A549 (cell line): Measurements from ENCODE around the gene KCNB1. TPM values are rescaled to one million over a fixed set of nuclear protein-coding genes. Genes with fewer than 3 reads are reported as not detected.

Experiments used
- ATAC-seq, 2 experiments: fragments of 200-7000 bp in 1 of 2; fragments of >200 bp in 1 of 2; cut with Nextera tagmentation in 1 of 2; cut with Tn5 transposase in 1 of 2; 3 replicates each; pipeline versions ENCODE4 v1.8.0 to v1.9.1; 2018 to 2020; ENCODE audit warnings: mild to moderate bottlenecking in 1 of 2, moderate library complexity in 1 of 2
- CTCF ChIA-PET: fragments of 300-600 bp; sonication (Branson Sonifier 250); formaldehyde crosslinking; extraction: SDS; loops from one replicate; lab custom pipeline; 2021; ENCODE audit warnings: antibody characterized with exemption, inconsistent platforms; lab: Yijun Ruan, JAX
- POLR2A ChIA-PET: fragments of 350-600 bp; formaldehyde crosslinking; extraction: SDS; loops from one replicate; lab custom pipeline; 2021; ENCODE audit warnings: antibody characterized with exemption, inconsistent platforms; lab: Yijun Ruan, JAX
- DNase-seq, 2 experiments: peaks; one replicate each; pipeline versions ENCODE4 v3.0.0 to v3.0.0-alpha.2; 2011 to 2016; ENCODE audit warnings: low read depth in 1 of 2, low spot score in 1 of 2
- FAIRE-seq: peaks from 2 replicates; lab custom pipeline; 2011; peaks lifted over from hg19 to GRCh38; lab: Jason Lieb, UNC
- H3K27ac ChIP-seq, 2 experiments: fragments of >200 bp; sonication (Bioruptor Twin); formaldehyde crosslinking; 3 replicates each; pipeline ENCODE4 v1.5.1; 2016 to 2017
- H3K4me1 ChIP-seq: fragments of >200 bp; sonication (Bioruptor Twin); formaldehyde crosslinking; 3 replicates; pipeline ENCODE4 v1.6.1; 2016
- H3K4me2 ChIP-seq: fragments of >200 bp; sonication (Bioruptor Twin); formaldehyde crosslinking; 3 replicates; pipeline ENCODE4 v1.6.1; 2016
- H3K4me3 ChIP-seq: fragments of >200 bp; sonication (Bioruptor Twin); formaldehyde crosslinking; 3 replicates; pipeline ENCODE4 v1.5.1; 2016
- H3K9me3 ChIP-seq: fragments of >200 bp; sonication (Bioruptor Twin); formaldehyde crosslinking; 3 replicates; pipeline ENCODE4 v1.6.1; 2016
- BCL3 ChIP-seq: fragments of >200 bp; sonication (Bioruptor Twin); formaldehyde crosslinking; IDR thresholded peaks from 3 replicates; pipeline ENCODE4 v1.6.1; 2016
- CHD2 ChIP-seq: fragments of 150-350 bp; IDR thresholded peaks from 2 replicates; pipeline ENCODE4 v1.6.1; 2014; ENCODE audit warnings: low read length; ENCODE audit not compliant: partially characterized antibody
- CHD4 ChIP-seq: fragments of 200-600 bp; sonication (generic); IDR thresholded peaks from 2 replicates; pipeline ENCODE4 v1.6.1; 2016; ENCODE audit warnings: antibody characterized with exemption, mild to moderate bottlenecking, borderline replicate concordance
- E2F6 ChIP-seq: IDR thresholded peaks from 2 replicates; pipeline ENCODE4 v1.6.1; 2012; ENCODE audit warnings: low read depth, borderline replicate concordance
- EHMT2 ChIP-seq: fragments of 200-600 bp; sonication (generic); IDR thresholded peaks from 2 replicates; pipeline ENCODE4 v1.6.1; 2016; ENCODE audit warnings: antibody characterized with exemption, low read depth, mild to moderate bottlenecking, moderate library complexity
- EP300 ChIP-seq, 2 experiments: fragments of >200 bp; sonication (Bioruptor Twin); formaldehyde crosslinking; IDR thresholded peaks; 2 replicates in 1 of 2; 3 replicates in 1 of 2; pipeline ENCODE4 v1.6.1; 2016 to 2017
- GATA3 ChIP-seq: IDR thresholded peaks from 2 replicates; pipeline ENCODE4 v1.6.1; 2012; ENCODE audit warnings: borderline replicate concordance
- HEYL ChIP-seq: fragments of 250-450 bp; sonication (Bioruptor Pico); IDR thresholded peaks from 2 replicates; pipeline ENCODE4 v1.8.0; 2021; ENCODE audit warnings: mild to moderate bottlenecking, moderate library complexity
- HOXB13 ChIP-seq: fragments of 250-450 bp; sonication (Bioruptor Pico); IDR thresholded peaks from 2 replicates; pipeline ENCODE4 v1.5.0; 2020; ENCODE audit warnings: low read depth, mild to moderate bottlenecking, moderate library complexity
- KDM1A ChIP-seq: fragments of 200-600 bp; sonication (generic); IDR thresholded peaks from 2 replicates; pipeline ENCODE4 v1.6.1; 2016; ENCODE audit warnings: low read depth, mild to moderate bottlenecking
- MAFK ChIP-seq: fragments of 450-650 bp; IDR thresholded peaks from 2 replicates; pipeline ENCODE4 v1.6.1; 2014; ENCODE audit not compliant: partially characterized antibody
- NFE2L2 ChIP-seq: fragments of 150-350 bp; conservative IDR thresholded peaks from 2 replicates; pipeline ENCODE4 v1.6.1; 2014; ENCODE audit warnings: low read length
- PHF8 ChIP-seq: fragments of 200-600 bp; sonication (generic); IDR thresholded peaks from 2 replicates; pipeline ENCODE4 v1.6.1; 2016; ENCODE audit warnings: low read depth, mild to moderate bottlenecking, antibody characterized with exemption, moderate library complexity, borderline replicate concordance
- REST ChIP-seq: fragments of 200-600 bp; sonication (generic); IDR thresholded peaks from 2 replicates; pipeline ENCODE4 v1.6.1; 2016; ENCODE audit warnings: antibody characterized with exemption, mild to moderate bottlenecking, moderate library complexity
- WGBS: methylation state at CpG from one replicate; pipeline ENCODE4 v1.1.6; 2017; ENCODE audit errors: missing lambda C conversion rate; 5-methylcytosine and 5-hydroxymethylcytosine counted together
- polyA plus RNA-seq, 4 experiments: library from polyadenylated mRNA; depleted of rRNA in 3 of 4; stranded (reverse); fragments of >200 nt; fragmentation: RNase III in 1 of 4; extraction: RNeasy Plus Mini Kit Qiagen cat#74134 plus additional on column Dnase treatment in 1 of 4; gene quantifications; 2 replicates in 3 of 4; 3 replicates in 1 of 4; pipeline ENCODE4 v1.2.3, GENCODE V29; 2011 to 2017
- TF ChIP-seq, protein P1 (sequence below): IDR thresholded peaks from 2 replicates; pipeline ENCODE4 v1.6.1; 2012
- TF ChIP-seq, protein P2 (sequence below): fragments of 450-650 bp; IDR thresholded peaks from 2 replicates; pipeline ENCODE4 v1.6.1; 2014; ENCODE audit warnings: antibody characterized with exemption

KCNB1 gene
- polyA plus RNA-seq, 2 of the 4 experiments (the other 2 are of a cell fraction), result 0.12 to 0.28 TPM

DNA sequence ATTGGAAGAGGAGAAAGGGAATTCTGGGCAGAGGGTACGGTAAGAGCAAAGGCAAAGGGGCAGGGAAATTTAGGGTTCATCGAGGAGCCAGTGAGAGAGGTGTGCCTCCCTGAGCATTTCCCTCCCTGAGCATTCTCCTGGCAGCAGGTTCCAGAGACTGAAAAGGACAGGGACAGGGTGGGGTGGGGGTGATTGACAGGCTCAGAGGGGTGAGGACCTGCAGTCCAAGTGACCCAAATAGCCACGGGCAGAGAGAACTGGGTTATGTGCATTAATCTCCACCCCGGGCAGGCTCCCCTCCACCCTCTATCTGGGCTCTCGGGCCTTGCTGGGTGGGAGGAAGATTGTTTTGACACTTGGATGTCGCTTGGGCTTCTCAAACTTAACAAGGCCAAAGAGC lies 69.5 kb downstream of the KCNB1 start:
- Histone ChIP-seq H3K9me3 (no peaks in the 10 kb centered on the region), H3K4me3 (no peak overlapping the region), H3K4me2 (no peak overlapping the region), H3K27ac (no peak overlapping the region), H3K4me1 (no peaks in the 10 kb centered on the region)
- POLR2A ChIA-PET, result no interaction called here
- DNase-seq (no peak), ATAC-seq (no peak), FAIRE-seq (no peak)
- CTCF ChIA-PET, result interaction anchor here (5.5 kb wide), 1 partner anchor 72 kb away, joined by 28 read pairs; no protein-coding TSS in a partner anchor
- 48% methylated on average over 6 of the region's 6 CpGs for WGBS
- TF ChIP-seq, protein P1, sequence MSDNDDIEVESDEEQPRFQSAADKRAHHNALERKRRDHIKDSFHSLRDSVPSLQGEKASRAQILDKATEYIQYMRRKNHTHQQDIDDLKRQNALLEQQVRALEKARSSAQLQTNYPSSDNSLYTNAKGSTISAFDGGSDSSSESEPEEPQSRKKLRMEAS, result no peak
- TF ChIP-seq HOXB13 (CRISPR knock-in tag), result no peak
- no peak for TF ChIP-seq HEYL (CRISPR knock-in tag)
- TF ChIP-seq PHF8, result no peak
- TF ChIP-seq NFE2L2, result no peak
- TF ChIP-seq BCL3, result no peak
- TF ChIP-seq KDM1A, result no peak
- TF ChIP-seq EP300 (IDR thresholded peaks at IDR 0.05), result no peak
- TF ChIP-seq, all 56 proteins: peak for 0

GRCh38 chr20:49412254-49412653 lies 70.2 kb downstream of the KCNB1 start:
- Histone ChIP-seq H3K4me2 (no peak overlapping the region), H3K27ac (no peak overlapping the region), H3K4me3 (no peak overlapping the region), H3K4me1 (no peaks in the 10 kb centered on the region), H3K9me3 (no peaks in the 10 kb centered on the region)
- ChIA-PET POLR2A (no interaction called here), CTCF (interaction anchor here (0.6 to 2.6 kb wide), 3 partner anchors 11 to 92 kb away, joined by 3 to 10 read pairs (median 3); no protein-coding TSS in a partner anchor)
- 73% methylated on average over 4 of the region's 4 CpGs for WGBS
- TF ChIP-seq MAFK (no peak), REST (no peak), GATA3 (no peak), EHMT2 (no peak), CHD2 (no peak), PHF8 (no peak), CHD4 (no peak), E2F6 (no peak)
- TF ChIP-seq, protein P2, sequence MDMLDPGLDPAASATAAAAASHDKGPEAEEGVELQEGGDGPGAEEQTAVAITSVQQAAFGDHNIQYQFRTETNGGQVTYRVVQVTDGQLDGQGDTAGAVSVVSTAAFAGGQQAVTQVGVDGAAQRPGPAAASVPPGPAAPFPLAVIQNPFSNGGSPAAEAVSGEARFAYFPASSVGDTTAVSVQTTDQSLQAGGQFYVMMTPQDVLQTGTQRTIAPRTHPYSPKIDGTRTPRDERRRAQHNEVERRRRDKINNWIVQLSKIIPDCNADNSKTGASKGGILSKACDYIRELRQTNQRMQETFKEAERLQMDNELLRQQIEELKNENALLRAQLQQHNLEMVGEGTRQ, result no peak
- ATAC-seq (no peak), DNase-seq (no peak), FAIRE-seq (no peak)
